ENCODE data around the gene LAMP5. TPM values are rescaled to one million over a fixed set of nuclear protein-coding genes. Genes with fewer than 3 reads are reported as not detected.

LAMP5 gene
- total RNA-seq, 3 donors from 2014 or later: 0.33 to 0.88 TPM; not detected in 1

DNA sequence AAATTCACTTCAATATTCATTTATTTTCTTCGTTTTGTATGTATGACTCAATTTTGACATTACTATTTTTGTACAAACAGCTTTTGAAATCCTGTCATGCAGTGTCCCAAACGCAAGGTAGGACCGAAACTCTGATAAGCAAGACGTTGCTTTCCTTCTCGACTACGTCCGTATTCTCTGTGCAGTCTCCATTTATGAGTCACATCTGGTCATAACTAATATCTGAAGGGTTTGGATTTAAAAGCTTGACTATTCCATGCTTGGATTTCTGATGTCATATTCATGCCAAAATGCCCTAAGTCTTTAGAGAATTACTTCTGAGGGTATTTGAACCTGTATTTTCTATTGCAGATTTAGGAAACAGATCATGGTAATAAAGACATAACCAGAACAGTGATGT is 37.8 kb upstream of the LAMP5 start:
- Histone ChIP-seq H3K36me3 (no peaks in the 10 kb centered on the region), H3K27me3 (no peaks in the 10 kb centered on the region), H3K9me3 (no peaks in the 10 kb centered on the region), H3K4me1 (no peaks in the 10 kb centered on the region), H3K4me3 (no peak overlapping the region), H3K27ac (no peak overlapping the region)
- TF ChIP-seq, protein P1, sequence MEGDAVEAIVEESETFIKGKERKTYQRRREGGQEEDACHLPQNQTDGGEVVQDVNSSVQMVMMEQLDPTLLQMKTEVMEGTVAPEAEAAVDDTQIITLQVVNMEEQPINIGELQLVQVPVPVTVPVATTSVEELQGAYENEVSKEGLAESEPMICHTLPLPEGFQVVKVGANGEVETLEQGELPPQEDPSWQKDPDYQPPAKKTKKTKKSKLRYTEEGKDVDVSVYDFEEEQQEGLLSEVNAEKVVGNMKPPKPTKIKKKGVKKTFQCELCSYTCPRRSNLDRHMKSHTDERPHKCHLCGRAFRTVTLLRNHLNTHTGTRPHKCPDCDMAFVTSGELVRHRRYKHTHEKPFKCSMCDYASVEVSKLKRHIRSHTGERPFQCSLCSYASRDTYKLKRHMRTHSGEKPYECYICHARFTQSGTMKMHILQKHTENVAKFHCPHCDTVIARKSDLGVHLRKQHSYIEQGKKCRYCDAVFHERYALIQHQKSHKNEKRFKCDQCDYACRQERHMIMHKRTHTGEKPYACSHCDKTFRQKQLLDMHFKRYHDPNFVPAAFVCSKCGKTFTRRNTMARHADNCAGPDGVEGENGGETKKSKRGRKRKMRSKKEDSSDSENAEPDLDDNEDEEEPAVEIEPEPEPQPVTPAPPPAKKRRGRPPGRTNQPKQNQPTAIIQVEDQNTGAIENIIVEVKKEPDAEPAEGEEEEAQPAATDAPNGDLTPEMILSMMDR (IDR thresholded peaks at IDR 0.05): no peak
- TF ChIP-seq POLR2AphosphoS5 (IDR thresholded peaks at IDR 0.05) (no peak), POLR2A (IDR thresholded peaks at IDR 0.05) (no peak)
- no peak for DNase-seq (ENCODE audit: low spot score in 2 of 2)
- intact Hi-C loops (cut with DNase I; ENCODE audit: low total_unique reads): no loop called here

DNA sequence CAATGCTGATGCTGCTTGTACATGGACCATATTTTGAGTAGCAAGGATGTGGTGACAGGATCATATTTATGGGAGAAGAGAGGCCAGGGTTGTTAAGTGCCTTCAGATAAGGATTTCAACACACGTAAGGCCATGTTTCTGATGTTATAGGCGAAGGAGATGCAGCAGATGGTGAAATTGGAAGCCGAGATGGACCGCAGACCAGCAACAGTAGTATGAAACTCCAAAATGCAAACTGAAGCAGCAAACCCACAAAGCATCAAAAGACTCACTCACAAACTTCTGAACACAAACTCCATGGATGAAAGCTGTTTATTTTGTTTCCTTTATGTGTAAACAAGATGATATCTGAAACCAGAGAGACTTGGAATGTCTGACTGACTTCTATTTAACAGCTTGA is 35.6 kb upstream of the LAMP5 start:
- intact Hi-C loops (cut with DNase I; ENCODE audit: low total_unique reads): no loop called here
- no peak overlapping the region for H3K27ac ChIP-seq
- H3K36me3 ChIP-seq: no peaks in the 10 kb centered on the region
- H3K4me3 ChIP-seq: no peak overlapping the region
- no peaks in the 10 kb centered on the region for H3K4me1 ChIP-seq
- no peaks in the 10 kb centered on the region for H3K9me3 ChIP-seq
- H3K27me3 ChIP-seq: no peaks in the 10 kb centered on the region
- TF ChIP-seq POLR2A (IDR thresholded peaks at IDR 0.05): no peak
- TF ChIP-seq, protein P1 (IDR thresholded peaks at IDR 0.05): no peak
- no peak for TF ChIP-seq POLR2AphosphoS5 (IDR thresholded peaks at IDR 0.05)
- DNase-seq (ENCODE audit: low spot score in 2 of 2): no peak

DNA sequence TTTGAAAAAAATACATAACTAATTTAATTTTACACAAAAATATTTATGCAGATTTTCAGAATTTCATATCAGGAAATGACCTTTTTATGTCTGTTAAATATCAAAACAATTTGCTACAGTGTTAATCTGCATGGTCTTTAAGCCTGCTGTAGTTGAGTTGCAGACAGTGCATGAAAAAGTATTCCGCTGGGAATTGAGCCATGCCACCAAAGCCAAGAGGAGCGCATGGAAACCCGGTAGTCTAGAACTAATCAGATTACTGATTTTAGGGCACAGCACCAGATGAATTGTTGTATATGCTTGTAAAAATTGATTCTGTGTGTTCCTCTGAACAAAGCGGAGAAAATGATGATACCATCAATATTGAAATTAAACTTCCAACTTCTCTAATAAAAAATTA is 34.3 kb upstream of the LAMP5 start:
- H3K27ac ChIP-seq: no peak overlapping the region
- DNase-seq (ENCODE audit: low spot score in 2 of 2): no peak
- H3K4me1 ChIP-seq: no peaks in the 10 kb centered on the region
- no peaks in the 10 kb centered on the region for H3K36me3 ChIP-seq
- no peak for TF ChIP-seq POLR2AphosphoS5 (IDR thresholded peaks at IDR 0.05)
- TF ChIP-seq, protein P1 (IDR thresholded peaks at IDR 0.05): no peak
- TF ChIP-seq POLR2A (IDR thresholded peaks at IDR 0.05): no peak
- no peaks in the 10 kb centered on the region for H3K27me3 ChIP-seq
- intact Hi-C loops (cut with DNase I; ENCODE audit: low total_unique reads): no loop called here
- H3K9me3 ChIP-seq: no peaks in the 10 kb centered on the region
- no peak overlapping the region for H3K4me3 ChIP-seq

DNA sequence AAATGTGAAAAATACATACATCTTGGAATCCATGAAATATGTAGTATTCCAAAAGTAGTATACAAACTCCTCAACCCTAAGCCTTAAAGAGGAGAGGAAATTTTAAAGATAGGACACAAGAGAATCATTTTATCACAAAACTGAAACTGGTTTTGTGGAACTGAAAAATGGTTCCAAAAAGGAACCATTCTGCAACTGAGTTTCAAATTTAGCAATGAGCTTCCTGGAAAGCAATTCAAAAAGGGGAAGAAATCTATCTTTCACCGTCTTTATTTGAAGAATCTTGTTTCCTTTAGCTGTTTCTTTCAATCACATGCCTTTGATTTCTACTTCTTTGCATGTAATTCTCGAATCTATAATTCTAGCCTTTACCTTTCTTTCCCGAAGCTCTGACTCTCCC is 32.2 kb upstream of the LAMP5 start:
- no peaks in the 10 kb centered on the region for H3K27me3 ChIP-seq
- H3K36me3 ChIP-seq: no peaks in the 10 kb centered on the region
- H3K4me1 ChIP-seq: no peaks in the 10 kb centered on the region
- no peaks in the 10 kb centered on the region for H3K9me3 ChIP-seq
- no peak overlapping the region for H3K4me3 ChIP-seq
- no peak for TF ChIP-seq POLR2AphosphoS5 (IDR thresholded peaks at IDR 0.05)
- TF ChIP-seq, protein P1 (IDR thresholded peaks at IDR 0.05): no peak
- no peak overlapping the region for H3K27ac ChIP-seq
- no peak for DNase-seq (ENCODE audit: low spot score in 2 of 2)
- intact Hi-C loops (cut with DNase I; ENCODE audit: low total_unique reads): no loop called here

DNA sequence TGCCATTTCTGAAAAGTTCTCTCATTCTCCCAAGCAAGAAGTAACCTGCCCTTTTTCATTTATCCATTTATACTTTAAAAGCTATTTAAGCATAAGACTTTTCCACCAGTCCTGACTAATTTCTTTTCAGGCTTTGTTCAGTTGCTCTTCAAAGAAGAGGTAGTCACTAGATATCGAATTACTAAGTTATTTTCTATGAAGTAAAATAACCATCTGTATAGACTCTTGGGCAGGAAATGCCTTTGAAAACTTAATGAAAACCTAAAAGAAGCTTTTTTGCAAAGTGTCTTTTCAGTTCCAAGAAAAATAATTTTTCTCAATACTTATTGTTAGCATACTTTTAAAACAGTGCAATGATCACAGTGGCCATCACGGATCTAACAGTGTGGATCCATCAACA is 31.3 kb upstream of the LAMP5 start:
- no peaks in the 10 kb centered on the region for H3K9me3 ChIP-seq
- no peaks in the 10 kb centered on the region for H3K27me3 ChIP-seq
- TF ChIP-seq, protein P1 (IDR thresholded peaks at IDR 0.05): no peak
- TF ChIP-seq POLR2A (IDR thresholded peaks at IDR 0.05) (no peak), POLR2AphosphoS5 (IDR thresholded peaks at IDR 0.05) (no peak)
- no peaks in the 10 kb centered on the region for H3K36me3 ChIP-seq
- H3K4me1 ChIP-seq: no peaks in the 10 kb centered on the region
- DNase-seq (ENCODE audit: low spot score in 2 of 2): no peak
- intact Hi-C loops (cut with DNase I; ENCODE audit: low total_unique reads): no loop called here
- H3K27ac ChIP-seq: no peak overlapping the region
- H3K4me3 ChIP-seq: no peak overlapping the region
